H9 (cell line): ENCODE measurements around the gene JAML. TPM values are rescaled to one million over a fixed set of nuclear protein-coding genes. Genes with fewer than 3 reads are reported as not detected.

Experiments used
- DNase-seq: peaks from one replicate; pipeline ENCODE4 v3.0.0-alpha.2; 2017
- H2AFZ ChIP-seq: one replicate; pipeline ENCODE4 v1.6.1; 2013; ENCODE audit warnings: mild to moderate bottlenecking, low read length, control low read depth, moderate library complexity
- H2AK5ac ChIP-seq: 2 replicates; pipeline ENCODE4 v1.6.1; 2013; ENCODE audit warnings: low read length, control low read depth, mixed read lengths; ENCODE audit not compliant: insufficient read length
- H2BK120ac ChIP-seq: one replicate; pipeline ENCODE4 v1.6.1; 2013; ENCODE audit warnings: low read depth, mild to moderate bottlenecking, low read length, control low read depth, inconsistent platforms; ENCODE audit not compliant: poor library complexity, severe bottlenecking
- H2BK12ac ChIP-seq: 2 replicates; pipeline ENCODE4 v1.6.1; 2013; ENCODE audit warnings: low read length, control low read depth, mixed read lengths, low read depth; ENCODE audit not compliant: insufficient read length
- H2BK15ac ChIP-seq: 2 replicates; pipeline ENCODE4 v1.6.1; 2013; ENCODE audit warnings: low read depth, low read length, control low read depth
- H2BK20ac ChIP-seq: one replicate; pipeline ENCODE4 v1.6.1; 2013; ENCODE audit warnings: low read depth, mild to moderate bottlenecking, low read length, control low read depth, inconsistent platforms; ENCODE audit not compliant: poor library complexity, severe bottlenecking
- H2BK5ac ChIP-seq: 2 replicates; pipeline ENCODE4 v1.6.1; 2013; ENCODE audit warnings: low read length, control low read depth, mixed read lengths; ENCODE audit not compliant: insufficient read length
- H3K14ac ChIP-seq: 2 replicates; pipeline ENCODE4 v1.6.1; 2013; ENCODE audit warnings: low read length, control low read depth; ENCODE audit not compliant: insufficient read depth
- H3K18ac ChIP-seq: 2 replicates; pipeline ENCODE4 v1.6.1; 2013; ENCODE audit warnings: low read depth, mild to moderate bottlenecking, mixed read lengths, low read length, control low read depth; ENCODE audit not compliant: insufficient read length
- H3K23ac ChIP-seq: 2 replicates; pipeline ENCODE4 v1.6.1; 2013; ENCODE audit warnings: low read length, control low read depth, mixed read lengths, low read depth; ENCODE audit not compliant: insufficient read length
- H3K23me2 ChIP-seq: 2 replicates; pipeline ENCODE4 v1.6.1; 2013; ENCODE audit warnings: low read depth, mild to moderate bottlenecking, mixed read lengths, low read length, control low read depth; ENCODE audit not compliant: insufficient read length, poor library complexity, severe bottlenecking
- H3K27ac ChIP-seq: 2 replicates; pipeline ENCODE4 v1.5.1; 2013; ENCODE audit warnings: low read length, control low read depth, mixed read lengths, low read depth; ENCODE audit not compliant: insufficient read length
- H3K27me3 ChIP-seq: 2 replicates; pipeline ENCODE4 v1.6.1; 2013; ENCODE audit warnings: low read length, control low read depth, inconsistent platforms; ENCODE audit not compliant: insufficient read depth
- H3K4ac ChIP-seq: 2 replicates; pipeline ENCODE4 v1.6.1; 2013; ENCODE audit warnings: low read depth, mild to moderate bottlenecking, control low read depth, inconsistent platforms, low read length, moderate library complexity
- H3K4me1 ChIP-seq: 2 replicates; pipeline ENCODE4 v1.6.1; 2013; ENCODE audit warnings: low read length, control low read depth, inconsistent platforms; ENCODE audit not compliant: insufficient read depth
- H3K4me2 ChIP-seq: 2 replicates; pipeline ENCODE4 v1.6.1; 2013; ENCODE audit warnings: low read length, control low read depth, mixed read lengths; ENCODE audit not compliant: insufficient read length, insufficient read depth
- H3K56ac ChIP-seq: 2 replicates; pipeline ENCODE4 v1.6.1; 2013; ENCODE audit warnings: low read depth, mild to moderate bottlenecking, mixed read lengths, low read length, control low read depth; ENCODE audit not compliant: insufficient read length
- H3K79me1 ChIP-seq: 2 replicates; pipeline ENCODE4 v1.6.1; 2013; ENCODE audit warnings: low read depth, mild to moderate bottlenecking, moderate library complexity, low read length, control low read depth, inconsistent platforms; ENCODE audit not compliant: insufficient read depth, poor library complexity, severe bottlenecking
- H3K79me2 ChIP-seq: 2 replicates; pipeline ENCODE4 v1.6.1; 2013; ENCODE audit warnings: low read length, control low read depth, inconsistent platforms; ENCODE audit not compliant: insufficient read depth
- H3K9ac ChIP-seq: 2 replicates; pipeline ENCODE4 v1.6.1; 2013; ENCODE audit warnings: low read length, control low read depth, mixed read lengths; ENCODE audit not compliant: insufficient read length; ENCODE audit errors: extremely low read depth
- H3K9me3 ChIP-seq: one replicate; pipeline ENCODE4 v1.6.1; 2013; ENCODE audit warnings: low read depth, low read length, inconsistent platforms; ENCODE audit not compliant: control insufficient read depth
- H3T11ph ChIP-seq: one replicate; pipeline ENCODE4 v1.6.1; 2013; ENCODE audit warnings: mild to moderate bottlenecking, low read length, control low read depth, inconsistent platforms
- H4K20me1 ChIP-seq: one replicate; pipeline ENCODE4 v1.6.1; 2013; ENCODE audit not compliant: control insufficient read depth, insufficient read length, insufficient read depth
- H4K5ac ChIP-seq: 2 replicates; pipeline ENCODE4 v1.6.1; 2013; ENCODE audit warnings: low read depth, mild to moderate bottlenecking, mixed read lengths, low read length, control low read depth; ENCODE audit not compliant: insufficient read length
- H4K8ac ChIP-seq: replicated peaks from 2 replicates; pipeline ENCODE4 v1.6.1; 2013; ENCODE audit warnings: low read length, control low read depth, mixed read lengths, low read depth; ENCODE audit not compliant: insufficient read length
- H4K91ac ChIP-seq: 2 replicates; pipeline ENCODE4 v1.6.1; 2013; ENCODE audit warnings: low read depth, mild to moderate bottlenecking, moderate library complexity, mixed read lengths, low read length, control low read depth; ENCODE audit not compliant: insufficient read length
- H3K27ac Mint-ChIP-seq, 3 experiments: 2 replicates in 2 of 3; 3 replicates in 1 of 3; pipeline ENCODE4 v1.8.0; 2020 to 2021; ENCODE audit warnings: mixed read lengths in 3 of 3, mild to moderate bottlenecking in 1 of 3, moderate library complexity in 1 of 3
- H3K27me3 Mint-ChIP-seq: 2 replicates; pipeline ENCODE4 v1.8.0; 2021; ENCODE audit warnings: low read depth, mild to moderate bottlenecking, moderate library complexity, mixed read lengths
- H3K36me3 Mint-ChIP-seq, 3 experiments: 2 replicates in 2 of 3; 3 replicates in 1 of 3; pipeline ENCODE4 v1.8.0; 2020 to 2021; ENCODE audit warnings: low read depth in 3 of 3, mixed read lengths in 3 of 3; ENCODE audit not compliant: insufficient read depth in 1 of 3
- H3K4me1 Mint-ChIP-seq, 2 experiments: 2 replicates each; pipeline ENCODE4 v1.8.0; 2020; ENCODE audit warnings: mixed read lengths in 2 of 2
- H3K4me3 Mint-ChIP-seq, 2 experiments: 2 replicates in 1 of 2; 3 replicates in 1 of 2; pipeline ENCODE4 v1.8.0; 2020 to 2021; ENCODE audit warnings: mild to moderate bottlenecking in 2 of 2, mixed read lengths in 2 of 2, moderate library complexity in 1 of 2
- H3K9me3 Mint-ChIP-seq, 2 experiments: 2 replicates in 1 of 2; 3 replicates in 1 of 2; pipeline ENCODE4 v1.8.0; 2020; ENCODE audit warnings: mild to moderate bottlenecking in 2 of 2, mixed read lengths in 2 of 2, moderate library complexity in 1 of 2
- WGBS: extraction: QIAGEN DNeasy Blood & Tissue Kit; methylation state at CpG from one replicate; pipeline ENCODE4 v1.1.7; 2013; ENCODE audit warnings: missing lambda C conversion rate, low lambda C conversion rate, mixed read lengths; ENCODE audit not compliant: insufficient read length; ENCODE audit errors: extremely low coverage; 5-methylcytosine and 5-hydroxymethylcytosine counted together
- total RNA-seq: library from RNA; stranded (reverse); gene quantifications from 2 replicates; pipeline ENCODE4 v1.2.1, GENCODE V29; 2021
- TF ChIP-seq, protein P1 (sequence below): fragments of 200-600 bp; sonication (generic); conservative IDR thresholded peaks from 3 replicates; pipeline ENCODE4 v1.8.0; 2021; ENCODE audit warnings: antibody characterized with exemption, mild to moderate bottlenecking

Gene JAML
- total RNA-seq, 1 experiment from 2014 or later = 0.48 TPM

DNA sequence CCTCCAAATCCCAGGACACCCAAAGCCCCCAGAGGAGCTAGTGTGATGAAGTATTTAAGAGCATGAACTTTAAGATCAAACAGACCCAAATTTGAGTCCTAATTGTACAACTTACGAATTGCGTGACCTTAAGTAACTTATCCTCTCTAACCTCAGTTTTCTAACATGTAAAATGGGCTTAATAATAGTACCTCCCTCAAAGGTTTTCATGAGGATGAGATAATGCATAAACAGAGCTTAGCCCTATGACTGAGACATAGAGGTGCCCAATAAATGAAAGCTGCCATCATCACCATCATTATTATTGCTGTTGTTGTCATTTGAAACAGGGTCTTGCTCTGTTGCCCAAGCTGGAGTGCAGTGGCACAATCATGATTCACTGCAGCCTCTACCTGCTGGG, 57.6 kb downstream of the JAML start:
- H3K9me3 ChIP-seq = no peaks in the 10 kb centered on the region
- Mint-ChIP-seq H3K9me3 (no peaks in the 10 kb centered on the region), H3K4me1 (peaks cover 23 to 42% of the 10 kb centered on the region in 2 experiments), H3K4me3 (no peak overlapping the region), H3K36me3 (no peaks in the 10 kb centered on the region), H3K27ac (no peak overlapping the region), H3K27me3 (peaks cover 91% of the 10 kb centered on the region)
- H3K23ac ChIP-seq = no peak overlapping the region
- no peak overlapping the region for H3K18ac ChIP-seq
- H3K4me2 ChIP-seq = no peak overlapping the region
- H2BK20ac ChIP-seq = no peak overlapping the region
- no peak overlapping the region for H3K56ac ChIP-seq
- no CpG with 5 or more reads among the region's 2 CpGs for WGBS
- no peak overlapping the region for H2AK5ac ChIP-seq
- DNase-seq = no peak
- no peak overlapping the region for H3K4ac ChIP-seq
- H3T11ph ChIP-seq = no peak overlapping the region
- 0 out of 2 replicates have a peak, but pooled peaks cover 3% of the 10 kb centered on the region for H3K4me1 ChIP-seq
- no peak overlapping the region for H2BK120ac ChIP-seq
- no peak overlapping the region for H2BK15ac ChIP-seq
- H2BK12ac ChIP-seq = no peak overlapping the region
- no peak overlapping the region for H4K5ac ChIP-seq
- H4K8ac ChIP-seq = no peak overlapping the region
- H3K23me2 ChIP-seq = peaks cover 2% of the 10 kb centered on the region
- H3K14ac ChIP-seq = no peak overlapping the region
- peaks cover 18% of the 10 kb centered on the region; the same call in 1 of the 2 replicates for H3K27me3 ChIP-seq
- H3K27ac ChIP-seq = no peak overlapping the region
- no peaks in the 10 kb centered on the region for H4K20me1 ChIP-seq
- H3K79me1 ChIP-seq = no peaks in the 10 kb centered on the region
- H3K9ac ChIP-seq = no peak overlapping the region
- H2BK5ac ChIP-seq = no peak overlapping the region
- no peak overlapping the region for H2AFZ ChIP-seq
- H4K91ac ChIP-seq = no peak overlapping the region
- no peaks in the 10 kb centered on the region for H3K79me2 ChIP-seq
- TF ChIP-seq, protein P1, sequence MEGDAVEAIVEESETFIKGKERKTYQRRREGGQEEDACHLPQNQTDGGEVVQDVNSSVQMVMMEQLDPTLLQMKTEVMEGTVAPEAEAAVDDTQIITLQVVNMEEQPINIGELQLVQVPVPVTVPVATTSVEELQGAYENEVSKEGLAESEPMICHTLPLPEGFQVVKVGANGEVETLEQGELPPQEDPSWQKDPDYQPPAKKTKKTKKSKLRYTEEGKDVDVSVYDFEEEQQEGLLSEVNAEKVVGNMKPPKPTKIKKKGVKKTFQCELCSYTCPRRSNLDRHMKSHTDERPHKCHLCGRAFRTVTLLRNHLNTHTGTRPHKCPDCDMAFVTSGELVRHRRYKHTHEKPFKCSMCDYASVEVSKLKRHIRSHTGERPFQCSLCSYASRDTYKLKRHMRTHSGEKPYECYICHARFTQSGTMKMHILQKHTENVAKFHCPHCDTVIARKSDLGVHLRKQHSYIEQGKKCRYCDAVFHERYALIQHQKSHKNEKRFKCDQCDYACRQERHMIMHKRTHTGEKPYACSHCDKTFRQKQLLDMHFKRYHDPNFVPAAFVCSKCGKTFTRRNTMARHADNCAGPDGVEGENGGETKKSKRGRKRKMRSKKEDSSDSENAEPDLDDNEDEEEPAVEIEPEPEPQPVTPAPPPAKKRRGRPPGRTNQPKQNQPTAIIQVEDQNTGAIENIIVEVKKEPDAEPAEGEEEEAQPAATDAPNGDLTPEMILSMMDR = no peak
